SK-N-SH treated with all-trans-retinoic acid at 6 μM for 48 hours (cell line): Measurements from ENCODE around the gene SSB.

Source experiments
- RARB ChIP-seq: fragments of 250-450 bp; sonication (Bioruptor Pico); IDR thresholded peaks from 2 replicates; pipeline ENCODE4 v1.8.0; 2021; ENCODE audit warnings: mild to moderate bottlenecking, moderate library complexity
- TOX ChIP-seq: fragments of 250-450 bp; sonication (Bioruptor Pico); IDR thresholded peaks from 2 replicates; pipeline ENCODE4 v1.8.0; 2021; ENCODE audit warnings: mild to moderate bottlenecking, moderate library complexity, borderline replicate concordance
- ZNF8 ChIP-seq: fragments of 450-650 bp; formaldehyde crosslinking; IDR thresholded peaks from 2 replicates; pipeline ENCODE4 v1.5.0; 2020; ENCODE audit warnings: mild to moderate bottlenecking, moderate library complexity
- TF ChIP-seq, protein P1 (sequence below): fragments of 250-450 bp; sonication (Bioruptor Pico); IDR thresholded peaks from 2 replicates; pipeline ENCODE4 v1.5.0; 2020; ENCODE audit warnings: mild to moderate bottlenecking, moderate library complexity

DNA sequence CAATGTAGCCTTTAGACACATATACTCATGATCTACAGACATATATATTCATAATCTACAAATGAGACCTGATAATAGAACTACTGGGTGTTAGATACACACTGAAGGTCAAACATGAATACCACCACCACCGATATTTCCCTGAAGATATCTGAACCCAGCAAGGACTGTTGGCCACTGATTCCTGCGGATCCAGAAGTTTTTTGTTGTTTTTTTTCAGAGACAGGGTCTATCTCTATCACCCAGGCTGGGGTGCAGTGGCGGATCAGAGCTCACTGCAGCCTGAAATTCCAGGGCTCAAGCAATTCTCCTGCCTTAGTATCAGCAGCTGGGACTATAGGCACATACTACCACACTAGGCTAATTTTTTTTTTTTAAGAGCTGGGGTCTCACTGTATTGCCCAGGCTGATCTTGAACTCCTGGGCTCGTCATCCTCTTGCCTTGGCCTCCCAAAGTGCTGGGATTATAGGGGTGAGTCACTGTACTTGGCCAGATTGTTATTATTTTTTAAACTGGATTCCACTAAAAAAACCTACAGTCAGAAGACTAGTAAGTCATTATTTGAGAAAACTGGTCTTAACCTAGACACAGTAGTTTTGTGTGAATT is 24.2 kb downstream of the SSB start:
- no peak for TF ChIP-seq TOX
- TF ChIP-seq RARB (CRISPR knock-in tag): no peak
- TF ChIP-seq, protein P1, sequence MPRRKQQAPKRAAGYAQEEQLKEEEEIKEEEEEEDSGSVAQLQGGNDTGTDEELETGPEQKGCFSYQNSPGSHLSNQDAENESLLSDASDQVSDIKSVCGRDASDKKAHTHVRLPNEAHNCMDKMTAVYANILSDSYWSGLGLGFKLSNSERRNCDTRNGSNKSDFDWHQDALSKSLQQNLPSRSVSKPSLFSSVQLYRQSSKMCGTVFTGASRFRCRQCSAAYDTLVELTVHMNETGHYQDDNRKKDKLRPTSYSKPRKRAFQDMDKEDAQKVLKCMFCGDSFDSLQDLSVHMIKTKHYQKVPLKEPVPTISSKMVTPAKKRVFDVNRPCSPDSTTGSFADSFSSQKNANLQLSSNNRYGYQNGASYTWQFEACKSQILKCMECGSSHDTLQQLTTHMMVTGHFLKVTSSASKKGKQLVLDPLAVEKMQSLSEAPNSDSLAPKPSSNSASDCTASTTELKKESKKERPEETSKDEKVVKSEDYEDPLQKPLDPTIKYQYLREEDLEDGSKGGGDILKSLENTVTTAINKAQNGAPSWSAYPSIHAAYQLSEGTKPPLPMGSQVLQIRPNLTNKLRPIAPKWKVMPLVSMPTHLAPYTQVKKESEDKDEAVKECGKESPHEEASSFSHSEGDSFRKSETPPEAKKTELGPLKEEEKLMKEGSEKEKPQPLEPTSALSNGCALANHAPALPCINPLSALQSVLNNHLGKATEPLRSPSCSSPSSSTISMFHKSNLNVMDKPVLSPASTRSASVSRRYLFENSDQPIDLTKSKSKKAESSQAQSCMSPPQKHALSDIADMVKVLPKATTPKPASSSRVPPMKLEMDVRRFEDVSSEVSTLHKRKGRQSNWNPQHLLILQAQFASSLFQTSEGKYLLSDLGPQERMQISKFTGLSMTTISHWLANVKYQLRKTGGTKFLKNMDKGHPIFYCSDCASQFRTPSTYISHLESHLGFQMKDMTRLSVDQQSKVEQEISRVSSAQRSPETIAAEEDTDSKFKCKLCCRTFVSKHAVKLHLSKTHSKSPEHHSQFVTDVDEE: no peak
- no peak for TF ChIP-seq ZNF8 (CRISPR knock-in tag)
